ENCODE measurements around the gene INPP1.

The INPP1 gene

DNA sequence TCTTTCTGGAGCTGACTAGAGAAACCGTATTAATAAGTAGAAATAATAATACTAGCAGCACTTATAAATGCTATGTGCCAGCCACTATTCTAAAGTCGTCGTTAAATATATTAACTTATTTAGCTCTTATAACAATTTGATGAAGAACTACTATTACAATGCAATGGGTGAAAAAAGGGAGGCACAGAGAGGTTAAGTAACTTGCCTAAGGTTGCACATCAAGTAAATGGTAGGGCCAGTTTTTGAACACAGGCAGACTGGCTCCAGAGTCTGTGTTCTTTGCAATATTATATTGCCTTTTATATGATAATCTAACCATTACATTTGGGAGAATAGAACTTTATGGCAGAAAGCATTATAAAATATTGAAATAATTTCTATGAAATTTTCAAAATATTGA, 17.6 kb downstream of the INPP1 start:
- no peaks in the 10 kb centered on the region for H3K36me3 ChIP-seq (ENCODE audit: control insufficient read depth, low read length)
- H3K79me2 ChIP-seq (ENCODE audit: control insufficient read depth, low read length): no peaks in the 10 kb centered on the region
- no peaks in the 10 kb centered on the region for H3K9me3 ChIP-seq (ENCODE audit: control insufficient read depth, insufficient read depth, low read length)
- H4K20me1 ChIP-seq (ENCODE audit: control insufficient read depth, insufficient read depth, low read depth, low read length): no peaks in the 10 kb centered on the region
- no peaks in the 10 kb centered on the region for H3K9me2 ChIP-seq (replicated peaks; ENCODE audit: control insufficient read depth, low read length)
- H3K27ac ChIP-seq (ENCODE audit: low read depth, low read length): no peak overlapping the region
- H3K4me2 ChIP-seq (ENCODE audit: low read length): no peak overlapping the region
- H3F3A ChIP-seq (ENCODE audit: control insufficient read depth, insufficient read depth): no peaks in the 10 kb centered on the region
- no peaks in the 10 kb centered on the region for H3K27me3 ChIP-seq (ENCODE audit: control insufficient read depth, low read length)
- no peak for TF ChIP-seq EZH2phosphoT487 (IDR thresholded peaks at IDR 0.05; ENCODE audit: borderline replicate concordance, low read length)
- TF ChIP-seq, protein P1, sequence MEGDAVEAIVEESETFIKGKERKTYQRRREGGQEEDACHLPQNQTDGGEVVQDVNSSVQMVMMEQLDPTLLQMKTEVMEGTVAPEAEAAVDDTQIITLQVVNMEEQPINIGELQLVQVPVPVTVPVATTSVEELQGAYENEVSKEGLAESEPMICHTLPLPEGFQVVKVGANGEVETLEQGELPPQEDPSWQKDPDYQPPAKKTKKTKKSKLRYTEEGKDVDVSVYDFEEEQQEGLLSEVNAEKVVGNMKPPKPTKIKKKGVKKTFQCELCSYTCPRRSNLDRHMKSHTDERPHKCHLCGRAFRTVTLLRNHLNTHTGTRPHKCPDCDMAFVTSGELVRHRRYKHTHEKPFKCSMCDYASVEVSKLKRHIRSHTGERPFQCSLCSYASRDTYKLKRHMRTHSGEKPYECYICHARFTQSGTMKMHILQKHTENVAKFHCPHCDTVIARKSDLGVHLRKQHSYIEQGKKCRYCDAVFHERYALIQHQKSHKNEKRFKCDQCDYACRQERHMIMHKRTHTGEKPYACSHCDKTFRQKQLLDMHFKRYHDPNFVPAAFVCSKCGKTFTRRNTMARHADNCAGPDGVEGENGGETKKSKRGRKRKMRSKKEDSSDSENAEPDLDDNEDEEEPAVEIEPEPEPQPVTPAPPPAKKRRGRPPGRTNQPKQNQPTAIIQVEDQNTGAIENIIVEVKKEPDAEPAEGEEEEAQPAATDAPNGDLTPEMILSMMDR (IDR thresholded peaks at IDR 0.05; ENCODE audit: low read depth, low read length, poor library complexity, severe bottlenecking): no peak
- no peak overlapping the region for H3K4me3 ChIP-seq (ENCODE audit: low read length)
- H3K4me1 ChIP-seq (ENCODE audit: control insufficient read depth, low read length): no peaks in the 10 kb centered on the region

DNA sequence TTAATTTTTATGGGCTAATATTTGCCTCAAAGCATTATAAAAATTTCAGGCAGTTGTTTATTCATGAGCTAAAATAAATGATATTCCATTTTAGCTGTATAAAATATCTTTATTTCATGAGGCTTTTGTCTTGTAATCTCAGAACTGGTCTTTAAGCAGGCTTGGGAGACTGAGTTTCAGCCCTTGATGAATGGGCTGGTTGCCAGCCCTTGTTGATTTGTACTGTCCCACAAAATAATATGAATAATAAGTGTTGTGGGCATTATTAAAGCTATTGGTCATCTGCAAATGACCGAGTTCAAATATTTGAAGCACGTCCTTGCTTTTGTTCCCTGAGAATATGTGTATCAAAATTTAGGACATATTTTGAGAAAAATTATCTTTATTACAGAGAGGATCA, 18.2 kb downstream of the INPP1 start:
- Histone ChIP-seq H3K4me2 (ENCODE audit: low read length) (no peak overlapping the region), H3F3A (ENCODE audit: control insufficient read depth, insufficient read depth) (no peaks in the 10 kb centered on the region), H3K4me1 (ENCODE audit: control insufficient read depth, low read length) (no peaks in the 10 kb centered on the region), H4K20me1 (ENCODE audit: control insufficient read depth, insufficient read depth, low read depth, low read length) (no peaks in the 10 kb centered on the region), H3K9me2 (replicated peaks; ENCODE audit: control insufficient read depth, low read length) (no peaks in the 10 kb centered on the region), H3K36me3 (ENCODE audit: control insufficient read depth, low read length) (no peaks in the 10 kb centered on the region), H3K27ac (ENCODE audit: low read depth, low read length) (no peak overlapping the region), H3K79me2 (ENCODE audit: control insufficient read depth, low read length) (no peaks in the 10 kb centered on the region), H3K27me3 (ENCODE audit: control insufficient read depth, low read length) (no peaks in the 10 kb centered on the region), H3K9me3 (ENCODE audit: control insufficient read depth, insufficient read depth, low read length) (no peaks in the 10 kb centered on the region), H3K4me3 (ENCODE audit: low read length) (no peak overlapping the region)
- TF ChIP-seq EZH2phosphoT487 (IDR thresholded peaks at IDR 0.05; ENCODE audit: borderline replicate concordance, low read length): no peak
- TF ChIP-seq, protein P1 (IDR thresholded peaks at IDR 0.05; ENCODE audit: low read depth, low read length, poor library complexity, severe bottlenecking): no peak

DNA sequence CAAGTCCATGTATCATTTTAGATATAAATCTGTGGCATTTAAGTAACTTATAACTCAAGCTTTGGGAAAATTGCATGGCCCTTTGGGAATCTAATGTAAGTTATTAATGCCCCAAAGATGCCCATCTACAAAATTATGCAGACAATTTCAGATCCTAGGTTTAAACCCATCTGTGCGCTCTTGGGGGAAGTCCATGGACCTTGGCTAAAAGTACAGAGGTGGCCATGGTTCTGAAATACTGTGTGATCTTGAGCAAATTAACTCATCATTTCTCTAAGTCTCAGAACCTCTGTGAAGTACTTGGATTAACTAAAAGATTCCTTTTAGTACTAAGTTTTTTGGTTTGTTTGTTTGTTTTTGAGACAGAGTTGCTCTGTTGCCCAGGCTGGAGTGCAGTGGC, 19.5 kb downstream of the INPP1 start:
- no peaks in the 10 kb centered on the region for H4K20me1 ChIP-seq (ENCODE audit: control insufficient read depth, insufficient read depth, low read depth, low read length)
- no peaks in the 10 kb centered on the region for H3K79me2 ChIP-seq (ENCODE audit: control insufficient read depth, low read length)
- H3K4me1 ChIP-seq (ENCODE audit: control insufficient read depth, low read length): no peaks in the 10 kb centered on the region
- H3K4me2 ChIP-seq (ENCODE audit: low read length): no peak overlapping the region
- H3K27me3 ChIP-seq (ENCODE audit: control insufficient read depth, low read length): no peaks in the 10 kb centered on the region
- TF ChIP-seq EZH2phosphoT487 (IDR thresholded peaks at IDR 0.05; ENCODE audit: borderline replicate concordance, low read length): no peak
- TF ChIP-seq, protein P1 (IDR thresholded peaks at IDR 0.05; ENCODE audit: low read depth, low read length, poor library complexity, severe bottlenecking): no peak
- H3K27ac ChIP-seq (ENCODE audit: low read depth, low read length): no peak overlapping the region
- H3F3A ChIP-seq (ENCODE audit: control insufficient read depth, insufficient read depth): no peaks in the 10 kb centered on the region
- H3K9me3 ChIP-seq (ENCODE audit: control insufficient read depth, insufficient read depth, low read length): no peaks in the 10 kb centered on the region
- no peaks in the 10 kb centered on the region for H3K9me2 ChIP-seq (replicated peaks; ENCODE audit: control insufficient read depth, low read length)
- H3K4me3 ChIP-seq (ENCODE audit: low read length): no peak overlapping the region
- H3K36me3 ChIP-seq (ENCODE audit: control insufficient read depth, low read length): no peaks in the 10 kb centered on the region

All from DOHH2 (cell line).